Left ventricle myocardium inferior (tissue), 1 donor: ENCODE results near the gene TMC1. TPM values are rescaled to one million over a fixed set of nuclear protein-coding genes. Genes with fewer than 3 reads are reported as not detected.

Experiments used
- DNase-seq: peaks from one replicate; pipeline ENCODE4 v3.0.0-alpha.2; 2020
- H3K27ac ChIP-seq: fragments of 200-600 bp; replicated peaks from 2 replicates; pipeline ENCODE4 v1.8.0; 2021
- H3K27me3 ChIP-seq: fragments of 200-600 bp; 2 replicates; pipeline ENCODE4 v1.8.0; 2021; ENCODE audit warnings: low read depth
- H3K36me3 ChIP-seq: fragments of 200-600 bp; 2 replicates; pipeline ENCODE4 v1.8.0; 2021
- H3K4me1 ChIP-seq: fragments of 200-600 bp; 2 replicates; pipeline ENCODE4 v1.8.0; 2021
- H3K4me3 ChIP-seq: fragments of 200-600 bp; 2 replicates; pipeline ENCODE4 v1.8.0; 2021; ENCODE audit warnings: mild to moderate bottlenecking, moderate library complexity
- H3K9me3 ChIP-seq: fragments of 200-600 bp; replicated peaks from 2 replicates; pipeline ENCODE4 v1.8.0; 2021
- CTCF ChIP-seq: fragments of 200-600 bp; IDR thresholded peaks from 2 replicates; pipeline ENCODE4 v1.8.0; 2021; ENCODE audit warnings: antibody characterized with exemption, mild to moderate bottlenecking, borderline replicate concordance
- intact Hi-C: fragments of 100-400 bp; cut with micrococcal nuclease; formaldehyde crosslinking; loops from one replicate; pipeline ENCODE4 v1.11.0; 2022
- total RNA-seq: library from RNA; stranded (reverse); fragmentation: NEBNext Ultra II Directional; extraction: Animal tissue kit (Norgen Biotek cat#: 25700); gene quantifications from one replicate; pipeline ENCODE4 v1.2.1, GENCODE V29; 2021
- donor health status: DM: no; HTN: yes; CAD: no; lungs with severe emphysema.

Gene TMC1
- total RNA-seq, 1 donor from 2014 or later: 0.25 TPM

- no peaks in the 10 kb centered on the region for H3K36me3 ChIP-seq
- H3K27me3 ChIP-seq: peaks cover 3% of the 10 kb centered on the region
- no peak for DNase-seq
- TF ChIP-seq CTCF: no peak
- intact Hi-C loops: no loop called here
- no peaks in the 10 kb centered on the region for H3K9me3 ChIP-seq
- no peaks in the 10 kb centered on the region for H3K4me1 ChIP-seq
- no peak overlapping the region for H3K4me3 ChIP-seq
- H3K27ac ChIP-seq: no peak overlapping the region
Observed at GRCh38 chr9:72489986-72490385, 31.4 kb upstream of the TMC1 start.

GRCh38 chr9:72491242-72491641 is 30.2 kb upstream of the TMC1 start:
- H3K27me3 ChIP-seq: peaks cover 3% of the 10 kb centered on the region
- DNase-seq: no peak
- intact Hi-C loops: no loop called here
- no peak overlapping the region for H3K4me3 ChIP-seq
- H3K4me1 ChIP-seq: no peaks in the 10 kb centered on the region
- no peaks in the 10 kb centered on the region for H3K36me3 ChIP-seq
- no peak overlapping the region for H3K27ac ChIP-seq
- no peak for TF ChIP-seq CTCF
- no peaks in the 10 kb centered on the region for H3K9me3 ChIP-seq

- H3K4me1 ChIP-seq: no peaks in the 10 kb centered on the region
- no peaks in the 10 kb centered on the region for H3K36me3 ChIP-seq
- H3K9me3 ChIP-seq: no peaks in the 10 kb centered on the region
- no peak overlapping the region for H3K4me3 ChIP-seq
- DNase-seq: no peak
- peaks cover 3% of the 10 kb centered on the region for H3K27me3 ChIP-seq
- TF ChIP-seq CTCF: no peak
- intact Hi-C loops: no loop called here
- H3K27ac ChIP-seq: no peak overlapping the region
Observed at GRCh38 chr9:72494051-72494450, 27.4 kb upstream of the TMC1 start.

- Histone ChIP-seq H3K4me1 (no peaks in the 10 kb centered on the region), H3K9me3 (no peaks in the 10 kb centered on the region), H3K4me3 (no peak overlapping the region), H3K27ac (no peak overlapping the region), H3K36me3 (no peaks in the 10 kb centered on the region), H3K27me3 (no peaks in the 10 kb centered on the region)
- no peak for TF ChIP-seq CTCF
- intact Hi-C loops: no loop called here
- no peak for DNase-seq
Observed at GRCh38 chr9:72497447-72498046, 23.9 kb upstream of the TMC1 start.

- Histone ChIP-seq H3K27ac (no peak overlapping the region), H3K4me3 (no peak overlapping the region), H3K9me3 (no peaks in the 10 kb centered on the region), H3K36me3 (no peaks in the 10 kb centered on the region), H3K27me3 (no peaks in the 10 kb centered on the region), H3K4me1 (no peaks in the 10 kb centered on the region)
- no peak for DNase-seq
- intact Hi-C loops: no loop called here
- TF ChIP-seq CTCF: no peak
Observed at GRCh38 chr9:72506615-72507014, 14.8 kb upstream of the TMC1 start.
